ENCODE data around the gene TMEM255A. TPM values are rescaled to one million over a fixed set of nuclear protein-coding genes. Genes with fewer than 3 reads are reported as not detected.

TMEM255A gene
- total and polyA plus RNA-seq, 12 donors: 0.09 to 3.1 (median 0.96) TPM

DNA sequence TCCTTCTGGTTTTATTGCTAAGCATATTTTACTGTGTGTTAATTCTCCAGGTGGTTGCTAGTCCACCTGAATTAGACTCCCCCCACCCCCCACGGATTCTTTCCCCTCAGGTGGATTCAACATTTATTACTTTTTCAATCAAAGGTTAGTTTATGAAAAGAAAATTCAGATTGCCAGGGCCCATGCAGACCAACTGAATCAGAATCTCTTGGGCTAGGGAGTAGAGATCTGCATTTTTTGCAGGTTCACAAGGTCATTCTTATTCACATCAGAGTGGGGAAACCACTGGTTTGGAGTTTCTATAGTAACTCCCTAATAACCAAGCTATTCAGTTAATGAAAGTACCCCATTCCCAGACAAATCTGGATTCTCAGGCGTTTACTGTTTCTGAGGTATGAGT, 9.8 kb downstream of the TMEM255A start:
- intact Hi-C loops (cut with DNase I): no loop called here
- no peak for DNase-seq
- no peak overlapping the region for H3K4me3 ChIP-seq
- no peaks in the 10 kb centered on the region for H3K4me1 ChIP-seq (replicated peaks in 1 of 2)
- no peaks in the 10 kb centered on the region for H3K9me3 ChIP-seq (replicated peaks in 1 of 3)
- no peaks in the 10 kb centered on the region for H3K27me3 ChIP-seq
- H3K36me3 ChIP-seq (replicated peaks in 1 of 2): no peaks in the 10 kb centered on the region
- WGBS, 4 donors: 29 to 58% (median 38%) methylated on average over 2 of the region's 2 CpGs
- no peak for TF ChIP-seq POLR2A (IDR thresholded peaks at IDR 0.05)
- TF ChIP-seq, protein P1, sequence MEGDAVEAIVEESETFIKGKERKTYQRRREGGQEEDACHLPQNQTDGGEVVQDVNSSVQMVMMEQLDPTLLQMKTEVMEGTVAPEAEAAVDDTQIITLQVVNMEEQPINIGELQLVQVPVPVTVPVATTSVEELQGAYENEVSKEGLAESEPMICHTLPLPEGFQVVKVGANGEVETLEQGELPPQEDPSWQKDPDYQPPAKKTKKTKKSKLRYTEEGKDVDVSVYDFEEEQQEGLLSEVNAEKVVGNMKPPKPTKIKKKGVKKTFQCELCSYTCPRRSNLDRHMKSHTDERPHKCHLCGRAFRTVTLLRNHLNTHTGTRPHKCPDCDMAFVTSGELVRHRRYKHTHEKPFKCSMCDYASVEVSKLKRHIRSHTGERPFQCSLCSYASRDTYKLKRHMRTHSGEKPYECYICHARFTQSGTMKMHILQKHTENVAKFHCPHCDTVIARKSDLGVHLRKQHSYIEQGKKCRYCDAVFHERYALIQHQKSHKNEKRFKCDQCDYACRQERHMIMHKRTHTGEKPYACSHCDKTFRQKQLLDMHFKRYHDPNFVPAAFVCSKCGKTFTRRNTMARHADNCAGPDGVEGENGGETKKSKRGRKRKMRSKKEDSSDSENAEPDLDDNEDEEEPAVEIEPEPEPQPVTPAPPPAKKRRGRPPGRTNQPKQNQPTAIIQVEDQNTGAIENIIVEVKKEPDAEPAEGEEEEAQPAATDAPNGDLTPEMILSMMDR (IDR thresholded peaks at IDR 0.05): no peak
- H3K27ac ChIP-seq: no peak overlapping the region

DNA sequence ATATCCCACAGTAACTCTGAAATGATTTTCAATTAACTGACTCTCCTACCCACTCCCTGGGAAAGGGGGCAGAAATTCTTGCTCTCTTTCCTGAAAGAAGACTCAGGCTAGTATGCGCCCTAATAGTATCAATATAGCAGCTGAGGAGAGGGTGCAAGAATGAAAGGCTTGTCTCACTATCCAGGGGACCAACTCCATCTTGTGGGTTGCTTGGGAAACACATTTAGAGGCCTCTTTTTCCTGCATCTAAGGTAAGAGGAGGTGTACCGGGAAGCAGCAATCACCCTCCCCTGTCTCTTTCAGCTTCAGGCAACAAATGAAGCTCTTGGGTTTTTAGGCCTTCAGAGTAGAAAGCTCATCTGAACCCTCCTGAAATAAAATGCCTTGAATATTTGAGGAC, 11.3 kb downstream of the TMEM255A start:
- 33 to 71% (median 56%) methylated on average over 1 to 2 of the region's 2 CpGs for WGBS, 4 donors

DNA sequence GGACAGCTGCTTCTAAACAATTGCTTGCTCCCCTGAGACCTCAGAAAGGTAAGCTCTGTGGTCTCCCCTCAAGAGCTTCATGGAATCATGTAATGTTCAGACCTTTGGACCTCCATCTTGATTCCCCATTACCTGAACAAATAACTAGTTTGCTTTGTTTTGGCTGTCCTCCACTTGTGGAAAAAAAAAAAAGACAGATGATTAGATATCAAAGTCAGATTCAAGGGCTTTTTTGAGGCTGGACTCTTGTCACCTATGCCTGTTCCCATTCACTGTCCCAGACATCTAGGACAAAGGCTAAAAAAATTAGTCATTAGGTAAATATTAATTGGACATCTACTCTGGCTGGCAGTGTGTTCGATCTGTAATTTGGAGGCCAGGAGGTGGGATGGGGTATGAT, 13.3 kb downstream of the TMEM255A start:
- intact Hi-C loops (cut with DNase I): no loop called here
- no peaks in the 10 kb centered on the region for H3K36me3 ChIP-seq (replicated peaks in 1 of 2)
- no peaks in the 10 kb centered on the region for H3K4me1 ChIP-seq (replicated peaks in 1 of 2)
- H3K9me3 ChIP-seq (replicated peaks in 1 of 3): no peaks in the 10 kb centered on the region
- no peak for DNase-seq
- 55 to 77% (median 63%) methylated on average over 1 of the region's 1 CpG for WGBS, 4 donors
- H3K27me3 ChIP-seq: no peaks in the 10 kb centered on the region
- H3K27ac ChIP-seq: no peak overlapping the region
- TF ChIP-seq, protein P1 (IDR thresholded peaks at IDR 0.05): no peak
- no peak for TF ChIP-seq POLR2A (IDR thresholded peaks at IDR 0.05)
- H3K4me3 ChIP-seq: no peak overlapping the region

More for the DNA sequence above, 11.3 kb downstream of the TMEM255A start:
- peak in 1 of 7 donors; percentile 7 for DNase-seq
- no peaks in the 10 kb centered on the region for H3K36me3 ChIP-seq (replicated peaks in 1 of 2)
- H3K27ac ChIP-seq: no peak overlapping the region
- H3K4me1 ChIP-seq (replicated peaks in 1 of 2): no peaks in the 10 kb centered on the region
- H3K4me3 ChIP-seq: no peak overlapping the region
- intact Hi-C loops (cut with DNase I): no loop called here
- H3K27me3 ChIP-seq: no peaks in the 10 kb centered on the region
- TF ChIP-seq, protein P1 (IDR thresholded peaks at IDR 0.05): peak in 3 of 6 experiments; percentile 17 to 25 (median 18)
- no peak for TF ChIP-seq POLR2A (IDR thresholded peaks at IDR 0.05)
- no peaks in the 10 kb centered on the region for H3K9me3 ChIP-seq (replicated peaks in 1 of 3)

DNA sequence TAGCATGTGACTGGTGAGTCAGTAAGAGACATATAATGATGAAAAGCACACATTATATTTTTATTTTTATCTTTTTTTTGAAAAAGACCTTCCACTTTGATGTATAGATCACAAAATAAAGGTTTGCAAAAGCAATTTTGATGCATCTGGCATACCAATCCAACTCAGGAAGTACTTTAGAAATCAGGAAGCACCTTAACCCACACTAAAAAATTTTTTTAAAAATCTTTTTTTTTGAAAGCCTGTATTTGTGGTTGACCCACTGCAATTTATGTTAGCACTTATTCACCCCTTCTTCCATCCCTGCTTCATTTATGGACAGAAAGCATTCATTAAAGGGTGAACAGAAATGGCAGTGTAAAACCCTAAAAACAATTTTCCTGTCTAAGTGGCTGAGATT, 16.6 kb downstream of the TMEM255A start:
- DNase-seq: no peak
- H3K36me3 ChIP-seq (replicated peaks in 1 of 2): no peaks in the 10 kb centered on the region
- no peaks in the 10 kb centered on the region for H3K4me1 ChIP-seq (replicated peaks in 1 of 2)
- H3K27me3 ChIP-seq: peaks cover 4% of the 10 kb centered on the region
- no peaks in the 10 kb centered on the region for H3K9me3 ChIP-seq (replicated peaks in 1 of 3)
- TF ChIP-seq, protein P1 (IDR thresholded peaks at IDR 0.05): no peak
- no peak for TF ChIP-seq POLR2A (IDR thresholded peaks at IDR 0.05)
- H3K27ac ChIP-seq: no peak overlapping the region
- no peak overlapping the region for H3K4me3 ChIP-seq
- intact Hi-C loops (cut with DNase I): no loop called here

Data from adrenal gland (tissue), 12 donors.